IMR-90 (cell line): ENCODE results near the gene SMIM10L1.

Experiments
- CEBPB ChIP-seq: IDR thresholded peaks from 2 replicates; pipeline ENCODE4 v1.6.1; 2012; ENCODE audit warnings: low read depth, low read length, improper control_type of control experiment
- CTCF ChIP-seq: conservative IDR thresholded peaks from 2 replicates; pipeline ENCODE4 v1.5.1; 2012; ENCODE audit warnings: mild to moderate bottlenecking, low read depth, low read length, improper control_type of control experiment
- FOS ChIP-seq: fragments of 150-350 bp; IDR thresholded peaks from 2 replicates; pipeline ENCODE4 v1.6.1; 2016; ENCODE audit warnings: low read depth, low read length
- MAZ ChIP-seq: IDR thresholded peaks from 2 replicates; pipeline ENCODE4 v1.6.1; 2012; ENCODE audit warnings: low read depth, mild to moderate bottlenecking, low read length, improper control_type of control experiment, moderate library complexity, borderline replicate concordance
- MXI1 ChIP-seq: IDR thresholded peaks from 2 replicates; pipeline ENCODE4 v1.6.1; 2012; ENCODE audit warnings: low read depth, mild to moderate bottlenecking, low read length, moderate library complexity, borderline replicate concordance
- NFE2L2 ChIP-seq: fragments of 150-350 bp; IDR thresholded peaks from 2 replicates; pipeline ENCODE4 v1.6.1; 2016; ENCODE audit warnings: low read depth, mild to moderate bottlenecking, low read length
- POLR2A ChIP-seq: IDR thresholded peaks from 2 replicates; pipeline ENCODE4 v1.6.1; 2012; ENCODE audit warnings: mild to moderate bottlenecking, low read depth, low read length
- RAD21 ChIP-seq: IDR thresholded peaks from 2 replicates; pipeline ENCODE4 v1.6.1; 2012; ENCODE audit warnings: low read length, improper control_type of control experiment
- RCOR1 ChIP-seq: IDR thresholded peaks from 2 replicates; pipeline ENCODE4 v1.6.1; 2012; ENCODE audit warnings: mild to moderate bottlenecking, low read length, improper control_type of control experiment; ENCODE audit not compliant: insufficient replicate concordance
- RFX5 ChIP-seq: IDR thresholded peaks from 2 replicates; pipeline ENCODE4 v1.8.0; 2012; ENCODE audit warnings: low read depth, mild to moderate bottlenecking, low read length, moderate library complexity
- SMC3 ChIP-seq: fragments of 150-350 bp; IDR thresholded peaks from 2 replicates; pipeline ENCODE4 v1.6.1; 2016; ENCODE audit warnings: low read depth, mild to moderate bottlenecking, antibody characterized with exemption, low read length, moderate library complexity
- USF2 ChIP-seq: fragments of 150-350 bp; IDR thresholded peaks from 2 replicates; pipeline ENCODE4 v1.6.1; 2017; ENCODE audit warnings: mild to moderate bottlenecking, antibody characterized with exemption, low read length, low read depth

- no peak for TF ChIP-seq CTCF
- TF ChIP-seq RCOR1: no peak
- no peak for TF ChIP-seq POLR2A
- TF ChIP-seq RFX5: no peak
- no peak for TF ChIP-seq SMC3
- no peak for TF ChIP-seq CEBPB
- no peak for TF ChIP-seq RAD21
- TF ChIP-seq FOS: no peak
- TF ChIP-seq USF2: no peak
- no peak for TF ChIP-seq MXI1
- TF ChIP-seq MAZ: no peak
- no peak for TF ChIP-seq NFE2L2
Measured at GRCh38 chr12:11144297-11144696, 26.7 kb upstream of the SMIM10L1 start.
